GM12878 (cell line): ENCODE data around the gene SLC25A40. TPM values are rescaled to one million over a fixed set of nuclear protein-coding genes. Genes with fewer than 3 reads are reported as not detected.
A peak's percentile ranks its signal among the peaks of the same experiment; 100 is the strongest.

Experiments used
- BACH1 ChIP-seq: fragments of 450-650 bp; IDR thresholded peaks from 2 replicates; pipeline ENCODE4 v1.6.1; 2017; ENCODE audit warnings: mild to moderate bottlenecking, borderline replicate concordance
- BRCA1 ChIP-seq: IDR thresholded peaks from 2 replicates; pipeline ENCODE4 v1.6.1; 2011; ENCODE audit warnings: low read depth, low read length, improper control_type of control experiment
- CHD1 ChIP-seq: IDR thresholded peaks from 2 replicates; pipeline ENCODE4 v1.6.1; 2012; ENCODE audit warnings: low read depth, low read length, improper control_type of control experiment
- ELK1 ChIP-seq: IDR thresholded peaks from 2 replicates; pipeline ENCODE4 v1.6.1; 2012; ENCODE audit warnings: low read depth, low read length, improper control_type of control experiment
- IRF5 ChIP-seq: fragments of 450-650 bp; IDR thresholded peaks from 2 replicates; pipeline ENCODE4 v1.6.1; 2017; ENCODE audit warnings: borderline replicate concordance
- KDM1A ChIP-seq: fragments of 200-600 bp; sonication (generic); IDR thresholded peaks from 2 replicates; pipeline ENCODE4 v1.6.1; 2016; ENCODE audit warnings: borderline replicate concordance
- KLF5 ChIP-seq: fragments of 450-650 bp; IDR thresholded peaks from 2 replicates; pipeline ENCODE4 v1.6.1; 2014; ENCODE audit warnings: mild to moderate bottlenecking; ENCODE audit not compliant: partially characterized antibody
- MAX ChIP-seq: IDR thresholded peaks from 2 replicates; pipeline ENCODE4 v1.6.1; 2012; ENCODE audit warnings: low read depth, low read length, improper control_type of control experiment
- MLLT1 ChIP-seq: fragments of 450-650 bp; IDR thresholded peaks from 2 replicates; pipeline ENCODE4 v1.6.1; 2016; ENCODE audit warnings: mild to moderate bottlenecking
- RB1 ChIP-seq: fragments of 450-650 bp; formaldehyde crosslinking; IDR thresholded peaks from 2 replicates; pipeline ENCODE4 v1.6.1; 2017; ENCODE audit warnings: mild to moderate bottlenecking, borderline replicate concordance
- RCOR1 ChIP-seq: conservative IDR thresholded peaks from 2 replicates; pipeline ENCODE4 v1.6.1; 2012; ENCODE audit warnings: low read depth, low read length, improper control_type of control experiment
- SIN3A ChIP-seq: IDR thresholded peaks from 2 replicates; pipeline ENCODE4 v1.6.1; 2012; ENCODE audit warnings: low read depth, low read length, improper control_type of control experiment
- SMARCA5 ChIP-seq: fragments of 450-650 bp; IDR thresholded peaks from 2 replicates; pipeline ENCODE4 v1.6.1; 2017; ENCODE audit warnings: mild to moderate bottlenecking
- TARDBP ChIP-seq: IDR thresholded peaks from 2 replicates; pipeline ENCODE4 v1.6.1; 2016; ENCODE audit warnings: borderline replicate concordance
- YBX1 ChIP-seq: fragments of 450-650 bp; IDR thresholded peaks from 2 replicates; pipeline ENCODE4 v1.6.1; 2016; ENCODE audit warnings: antibody characterized with exemption
- ZBTB40 ChIP-seq: fragments of 450-650 bp; IDR thresholded peaks from 2 replicates; pipeline ENCODE4 v1.6.1; 2016; ENCODE audit warnings: mild to moderate bottlenecking, moderate library complexity, borderline replicate concordance
- ZNF622 ChIP-seq: fragments of 450-650 bp; IDR thresholded peaks from 2 replicates; pipeline ENCODE4 v1.6.1; 2017; ENCODE audit warnings: mild to moderate bottlenecking, inconsistent platforms
- polyA plus RNA-seq, 11 experiments: library from polyadenylated mRNA; depleted of rRNA in 4 of 11; unstranded in 6 of 11; stranded (reverse) in 5 of 11; fragments of >200 nt; fragmentation: Nextera tagmentation in 4 of 11; fragmentation: Illumina TruSeq in 1 of 11; extraction: Ambion mirVana in 4 of 11; extraction: Trizol in 1 of 11; gene quantifications; 1 replicate in 1 of 11; 2 replicates in 10 of 11; pipeline versions ENCODE4 v1.2.1 to v1.2.3, GENCODE V29; 2011 to 2016; ENCODE audit warnings: inconsistent platforms in 2 of 11, missing spikeins in 2 of 11, low read depth in 1 of 11
- total RNA-seq, 4 experiments: library from RNA; depleted of rRNA in 3 of 4; stranded (reverse); fragments of >200 nt in 3 of 4; fragmentation: Illumina TruSeq in 1 of 4; extraction: Trizol in 1 of 4; gene quantifications; 2 replicates each; pipeline versions ENCODE4 v1.2.1 to v1.2.3, GENCODE V29; 2013 to 2021

The SLC25A40 gene
- total and polyA plus RNA-seq, 10 of the 15 experiments (the other 5 are each of a cell fraction or from before 2014, with no cell fraction given): 15.8 to 60.3 (median 22.2) TPM

GRCh38 chr7:87876040-87876868 lies at the start of gene SLC25A40, which contains the start of gene DBF4 (continued):
- TF ChIP-seq IRF5 (no peak), BACH1 (peak; percentile 97), SMARCA5 (peak; percentile 49; the same call in 1 of the 2 replicates), CHD1 (0 out of 2 replicates have a peak, but pooled peaks have one; percentile 13), MAX (peak; percentile 76; the same call in 1 of the 2 replicates), ZBTB40 (peak; percentile 63; the same call in 1 of the 2 replicates), KDM1A (no peak), RCOR1 (0 out of 2 replicates have a peak, but pooled peaks have one; percentile 17), ELK1 (no peak), BRCA1 (no peak), ZNF622 (no peak), KLF5 (peak; percentile 61), YBX1 (no peak), RB1 (peak; percentile 92; the same call in 1 of the 2 replicates), MLLT1 (no peak; the same call in 1 of the 2 replicates), TARDBP (0 out of 2 replicates have a peak, but pooled peaks have one; percentile 37), SIN3A (peak; percentile 93)
